ENCODE measurements around the gene KASH5. TPM values are rescaled to one million over a fixed set of nuclear protein-coding genes. Genes with fewer than 3 reads are reported as not detected.

The KASH5 gene
- total and polyA plus RNA-seq, 4 donors = 0.21 to 1.3 (median 0.35) TPM

DNA sequence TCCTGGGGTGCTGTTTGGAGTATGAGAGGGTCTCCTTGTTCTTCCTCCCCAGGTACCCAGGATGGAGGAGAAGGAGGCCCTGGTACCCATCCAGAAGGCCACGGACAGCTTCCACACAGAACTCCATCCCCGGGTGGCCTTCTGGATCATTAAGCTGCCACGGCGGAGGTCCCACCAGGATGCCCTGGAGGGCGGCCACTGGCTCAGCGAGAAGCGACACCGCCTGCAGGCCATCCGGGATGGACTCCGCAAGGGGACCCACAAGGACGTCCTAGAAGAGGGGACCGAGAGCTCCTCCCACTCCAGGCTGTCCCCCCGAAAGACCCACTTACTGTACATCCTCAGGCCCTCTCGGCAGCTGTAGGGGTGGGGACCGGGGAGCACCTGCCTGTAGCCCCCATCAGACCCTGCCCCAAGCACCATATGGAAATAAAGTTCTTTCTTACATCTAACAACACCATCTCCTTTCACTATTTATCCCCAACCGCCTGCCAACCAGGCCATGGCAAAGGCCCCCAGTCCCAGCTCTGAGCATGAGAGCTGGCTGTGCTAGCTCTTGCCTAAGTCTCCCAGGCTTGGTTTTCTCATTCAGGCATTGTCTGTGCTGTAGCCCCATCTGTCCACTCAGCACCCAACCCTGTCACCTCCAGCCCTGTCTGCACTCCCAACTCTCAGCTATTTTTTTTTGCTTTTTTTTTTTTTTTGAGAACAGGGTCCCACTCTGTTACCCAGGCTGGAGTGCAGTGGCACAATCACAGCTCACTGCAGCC, 13.2 kb upstream of the KASH5 start:
- Histone ChIP-seq H3K4me3 (ENCODE audit: low read depth, low read length) (no peak overlapping the region), H3K27me3 (ENCODE audit: control insufficient read depth, insufficient read depth, low read length) (no peaks in the 10 kb centered on the region), H3K27ac (ENCODE audit: low read depth, low read length) (no peak overlapping the region), H3K4me1 (ENCODE audit: control insufficient read depth, insufficient read depth, low read length) (no peaks in the 10 kb centered on the region), H3K36me3 (ENCODE audit: control insufficient read depth, insufficient read depth, low read length) (no peaks in the 10 kb centered on the region), H3K9me3 (ENCODE audit: control insufficient read depth, insufficient read depth, low read length) (peaks cover 2% of the 10 kb centered on the region)
- WGBS (ENCODE audit: insufficient coverage) = 87% methylated on average over 15 of the region's 16 CpGs
- DNase-seq (ENCODE audit: low read depth in 4 of 6, low spot score in 6 of 6) = no peak

DNA sequence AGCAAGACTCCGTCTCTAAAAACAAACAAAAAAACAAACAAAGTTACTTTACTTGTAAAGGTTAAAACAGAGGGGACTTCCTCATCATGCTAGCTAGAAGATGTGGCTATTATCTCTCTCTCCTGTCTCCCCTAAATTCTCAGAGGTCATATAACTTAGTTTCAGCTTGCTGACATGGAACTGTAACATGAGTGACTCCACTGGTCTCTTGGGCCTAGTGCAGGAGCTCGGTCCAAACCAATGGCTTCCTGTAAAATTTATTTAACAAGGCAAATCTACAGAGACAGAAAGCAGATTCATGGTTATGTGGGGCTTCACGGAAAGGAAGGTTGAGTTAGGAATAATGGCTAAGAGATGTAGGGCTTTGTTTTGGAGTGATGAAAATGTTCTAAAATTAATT, 9.5 kb upstream of the KASH5 start:
- no peaks in the 10 kb centered on the region for H3K9me3 ChIP-seq (ENCODE audit: control insufficient read depth, insufficient read depth, low read length)
- no peak overlapping the region for H3K27ac ChIP-seq (ENCODE audit: low read depth, low read length)
- no peak overlapping the region for H3K4me3 ChIP-seq (ENCODE audit: low read depth, low read length)
- no peak for DNase-seq (ENCODE audit: low read depth in 4 of 6, low spot score in 6 of 6)
- no peaks in the 10 kb centered on the region for H3K4me1 ChIP-seq (ENCODE audit: control insufficient read depth, insufficient read depth, low read length)
- 70% methylated on average over 2 of the region's 3 CpGs for WGBS (ENCODE audit: insufficient coverage)
- no peaks in the 10 kb centered on the region for H3K36me3 ChIP-seq (ENCODE audit: control insufficient read depth, insufficient read depth, low read length)
- no peaks in the 10 kb centered on the region for H3K27me3 ChIP-seq (ENCODE audit: control insufficient read depth, insufficient read depth, low read length)

DNA sequence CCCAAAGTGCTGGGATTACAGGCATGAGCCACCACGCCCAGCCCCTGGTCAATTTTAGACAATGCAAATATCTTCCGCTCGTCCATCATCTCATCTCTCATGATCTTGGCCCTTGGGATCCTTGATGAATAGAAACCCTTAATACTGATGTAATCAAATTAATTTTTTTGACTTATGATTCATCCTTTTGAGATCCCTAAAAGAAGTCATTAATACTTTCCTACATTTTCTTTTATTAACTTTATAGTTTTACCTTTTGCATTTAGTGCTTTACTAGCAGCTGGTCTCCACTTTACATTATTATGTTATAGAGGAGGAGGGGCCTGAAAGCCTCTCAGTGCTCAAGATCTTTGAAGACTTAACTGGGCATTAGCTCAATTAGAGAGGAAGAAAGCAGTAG, 7.7 kb upstream of the KASH5 start:
- WGBS (ENCODE audit: insufficient coverage) = 83% methylated on average over 1 of the region's 3 CpGs

DNA sequence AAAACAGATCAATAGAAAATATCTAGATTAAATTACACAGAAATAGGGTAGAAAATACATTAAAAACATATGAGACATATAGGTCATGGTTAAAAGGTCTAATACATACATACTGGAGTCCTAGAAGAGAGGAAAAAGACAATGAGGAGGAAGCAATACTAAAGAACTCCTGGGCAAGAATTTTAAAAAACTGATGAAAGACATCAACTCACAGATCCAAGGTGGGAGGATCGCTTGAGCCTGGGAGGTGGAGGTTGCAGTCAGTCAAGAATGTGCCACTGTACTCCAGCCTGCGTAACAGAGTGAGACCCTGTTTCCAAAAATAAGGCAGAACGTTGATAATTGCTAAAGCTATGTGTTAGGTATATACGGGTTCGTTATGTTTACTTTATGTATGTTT, 5.4 kb upstream of the KASH5 start:
- no peak for DNase-seq (ENCODE audit: low read depth in 4 of 6, low spot score in 6 of 6)
- H3K9me3 ChIP-seq (ENCODE audit: control insufficient read depth, insufficient read depth, low read length) = no peaks in the 10 kb centered on the region
- H3K27ac ChIP-seq (ENCODE audit: low read depth, low read length) = no peak overlapping the region
- 100% methylated on average over 1 of the region's 5 CpGs for WGBS (ENCODE audit: insufficient coverage)
- no peaks in the 10 kb centered on the region for H3K27me3 ChIP-seq (ENCODE audit: control insufficient read depth, insufficient read depth, low read length)
- no peak overlapping the region for H3K4me3 ChIP-seq (ENCODE audit: low read depth, low read length)
- no peaks in the 10 kb centered on the region for H3K4me1 ChIP-seq (ENCODE audit: control insufficient read depth, insufficient read depth, low read length)
- no peaks in the 10 kb centered on the region for H3K36me3 ChIP-seq (ENCODE audit: control insufficient read depth, insufficient read depth, low read length)

More for the DNA sequence above, 7.7 kb upstream of the KASH5 start:
- Histone ChIP-seq H3K27ac (ENCODE audit: low read depth, low read length) (no peak overlapping the region), H3K27me3 (ENCODE audit: control insufficient read depth, insufficient read depth, low read length) (no peaks in the 10 kb centered on the region), H3K4me1 (ENCODE audit: control insufficient read depth, insufficient read depth, low read length) (no peaks in the 10 kb centered on the region), H3K4me3 (ENCODE audit: low read depth, low read length) (no peak overlapping the region), H3K9me3 (ENCODE audit: control insufficient read depth, insufficient read depth, low read length) (no peaks in the 10 kb centered on the region), H3K36me3 (ENCODE audit: control insufficient read depth, insufficient read depth, low read length) (no peaks in the 10 kb centered on the region)
- no peak for DNase-seq (ENCODE audit: low read depth in 4 of 6, low spot score in 6 of 6)

DNA sequence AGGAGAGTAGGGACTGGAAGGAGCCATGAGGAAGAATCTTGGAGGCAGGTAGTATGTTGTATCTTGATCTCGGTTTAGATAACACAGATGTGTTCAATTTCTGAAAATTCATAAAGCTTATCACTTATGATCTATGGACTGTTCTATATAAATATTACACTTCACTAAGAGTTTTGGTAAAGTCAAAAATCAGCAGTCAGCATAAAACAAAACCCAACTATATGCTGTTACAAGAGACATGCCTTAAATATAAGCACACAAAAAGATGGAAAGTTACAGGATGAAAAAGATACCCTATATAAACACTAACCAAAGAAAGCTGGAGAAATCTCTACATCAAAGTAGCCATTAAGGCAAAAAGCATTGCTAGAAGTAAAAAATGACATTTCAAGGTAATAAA, 4.5 kb upstream of the KASH5 start:
- DNase-seq (ENCODE audit: low read depth in 4 of 6, low spot score in 6 of 6) = no peak
- WGBS (ENCODE audit: insufficient coverage) = no CpG with 5 or more reads among the region's 1 CpG

DNA sequence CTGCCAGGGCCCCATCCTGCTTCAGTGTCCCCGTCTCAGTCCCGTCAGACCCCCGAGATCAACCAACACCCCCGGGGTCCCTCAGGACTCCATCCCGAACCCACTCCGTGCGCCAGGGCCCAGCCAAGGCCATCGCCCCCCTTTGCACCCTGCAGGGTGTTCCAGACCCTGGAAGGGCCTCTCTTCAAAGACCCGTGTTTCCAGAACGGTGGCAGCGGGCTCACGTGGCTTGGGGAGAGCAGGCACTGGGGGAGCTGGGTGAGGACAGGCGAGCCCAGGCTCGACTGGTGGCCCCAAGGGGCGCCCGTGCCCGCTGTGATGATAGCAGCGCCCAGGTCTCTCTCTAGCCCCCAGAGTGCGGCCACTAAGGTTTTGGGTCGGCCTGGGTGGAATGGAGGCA, 1.4 kb downstream of the KASH5 start:
- Histone ChIP-seq H3K27ac (ENCODE audit: low read depth, low read length) (no peak overlapping the region), H3K4me3 (ENCODE audit: low read depth, low read length) (no peak overlapping the region), H3K27me3 (ENCODE audit: control insufficient read depth, insufficient read depth, low read length) (peaks cover 8% of the 10 kb centered on the region), H3K36me3 (ENCODE audit: control insufficient read depth, insufficient read depth, low read length) (no peaks in the 10 kb centered on the region), H3K9me3 (ENCODE audit: control insufficient read depth, insufficient read depth, low read length) (no peaks in the 10 kb centered on the region), H3K4me1 (ENCODE audit: control insufficient read depth, insufficient read depth, low read length) (peaks cover 4% of the 10 kb centered on the region)
- DNase-seq (ENCODE audit: low read depth in 4 of 6, low spot score in 6 of 6) = no peak
- WGBS (ENCODE audit: insufficient coverage) = 91% methylated on average over 20 of the region's 20 CpGs

More for the DNA sequence above, 4.5 kb upstream of the KASH5 start:
- Histone ChIP-seq H3K27ac (ENCODE audit: low read depth, low read length) (no peak overlapping the region), H3K4me3 (ENCODE audit: low read depth, low read length) (no peak overlapping the region), H3K27me3 (ENCODE audit: control insufficient read depth, insufficient read depth, low read length) (peaks cover 2% of the 10 kb centered on the region), H3K9me3 (ENCODE audit: control insufficient read depth, insufficient read depth, low read length) (no peaks in the 10 kb centered on the region), H3K36me3 (ENCODE audit: control insufficient read depth, insufficient read depth, low read length) (no peaks in the 10 kb centered on the region), H3K4me1 (ENCODE audit: control insufficient read depth, insufficient read depth, low read length) (peaks cover 4% of the 10 kb centered on the region)

DNA sequence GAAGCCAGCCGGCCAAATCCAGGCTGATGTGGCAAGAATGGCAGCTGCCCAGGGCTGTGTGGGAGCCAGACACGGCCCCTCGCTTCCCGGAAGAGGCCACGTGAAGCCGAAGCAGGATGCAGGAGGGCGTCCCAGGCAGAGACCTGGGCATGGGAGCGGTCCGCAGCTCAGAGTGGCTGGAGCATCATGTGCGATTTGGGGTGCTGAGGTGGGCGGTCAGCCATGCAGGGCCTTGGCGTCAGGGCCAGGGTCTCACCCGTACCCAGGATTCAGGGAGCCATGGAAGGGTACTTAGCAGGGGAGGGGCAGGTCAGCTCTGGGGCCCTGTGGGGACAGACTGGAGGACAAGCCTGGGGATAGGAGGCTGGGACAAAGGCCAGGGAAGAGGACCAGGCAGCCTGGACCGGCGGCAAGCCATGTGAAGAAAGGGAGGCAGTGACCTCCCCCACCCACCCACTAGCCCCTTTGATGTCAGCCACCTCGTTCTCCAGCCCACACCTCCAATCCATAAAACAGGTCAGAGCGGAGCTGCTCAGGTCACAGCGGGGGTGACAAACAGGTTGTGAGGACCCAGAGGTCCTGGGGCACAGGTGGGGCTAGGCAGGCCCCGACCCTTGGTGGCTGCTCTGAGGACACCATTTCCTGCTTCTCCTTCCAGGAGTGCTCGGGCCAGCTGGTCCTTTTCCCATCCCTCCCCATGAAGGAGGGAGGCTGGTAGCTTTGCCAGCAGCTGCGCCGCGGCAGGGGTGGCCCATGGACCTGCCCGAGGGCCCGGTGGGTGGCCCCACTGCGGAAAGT, 2.3 kb downstream of the KASH5 start:
- Histone ChIP-seq H3K4me1 (ENCODE audit: control insufficient read depth, insufficient read depth, low read length) (peaks cover 4% of the 10 kb centered on the region), H3K4me3 (ENCODE audit: low read depth, low read length) (no peak overlapping the region), H3K9me3 (ENCODE audit: control insufficient read depth, insufficient read depth, low read length) (no peaks in the 10 kb centered on the region), H3K27ac (ENCODE audit: low read depth, low read length) (no peak overlapping the region), H3K27me3 (ENCODE audit: control insufficient read depth, insufficient read depth, low read length) (peaks cover 13% of the 10 kb centered on the region), H3K36me3 (ENCODE audit: control insufficient read depth, insufficient read depth, low read length) (no peaks in the 10 kb centered on the region)
- no peak for DNase-seq (ENCODE audit: low read depth in 4 of 6, low spot score in 6 of 6)
- WGBS (ENCODE audit: insufficient coverage) = 73% methylated on average over 20 of the region's 26 CpGs

DNA sequence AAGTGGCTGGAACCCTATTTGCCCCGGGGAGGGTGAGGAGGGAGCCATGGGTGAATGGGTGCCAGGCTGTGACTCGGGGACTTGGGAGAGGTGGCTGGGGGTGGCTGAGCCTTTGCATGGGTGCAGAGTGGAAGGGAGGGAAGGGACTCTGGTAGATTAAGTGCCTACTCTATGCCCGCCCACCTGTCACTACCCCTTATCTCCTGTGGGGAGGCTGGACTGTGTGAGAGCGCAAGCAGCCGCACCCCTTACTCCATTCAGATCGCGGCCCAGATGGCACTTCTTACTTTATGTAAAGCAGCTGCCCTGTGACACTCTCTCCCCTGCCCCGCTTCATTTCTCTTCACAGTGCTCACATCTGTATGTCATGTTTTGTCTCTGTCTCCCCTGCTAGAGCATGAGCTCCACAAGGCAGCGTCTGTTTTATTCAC, 2.9 kb downstream of the KASH5 start:
- H3K4me1 ChIP-seq (ENCODE audit: control insufficient read depth, insufficient read depth, low read length) = peaks cover 4% of the 10 kb centered on the region
- 67% methylated on average over 7 of the region's 9 CpGs for WGBS (ENCODE audit: insufficient coverage)
- DNase-seq (ENCODE audit: low read depth in 4 of 6, low spot score in 6 of 6) = peak in 1 of 6 donors; percentile 1
- H3K27ac ChIP-seq (ENCODE audit: low read depth, low read length) = no peak overlapping the region
- H3K9me3 ChIP-seq (ENCODE audit: control insufficient read depth, insufficient read depth, low read length) = no peaks in the 10 kb centered on the region
- peaks cover 13% of the 10 kb centered on the region for H3K27me3 ChIP-seq (ENCODE audit: control insufficient read depth, insufficient read depth, low read length)
- H3K36me3 ChIP-seq (ENCODE audit: control insufficient read depth, insufficient read depth, low read length) = no peaks in the 10 kb centered on the region
- no peak overlapping the region for H3K4me3 ChIP-seq (ENCODE audit: low read depth, low read length)

DNA sequence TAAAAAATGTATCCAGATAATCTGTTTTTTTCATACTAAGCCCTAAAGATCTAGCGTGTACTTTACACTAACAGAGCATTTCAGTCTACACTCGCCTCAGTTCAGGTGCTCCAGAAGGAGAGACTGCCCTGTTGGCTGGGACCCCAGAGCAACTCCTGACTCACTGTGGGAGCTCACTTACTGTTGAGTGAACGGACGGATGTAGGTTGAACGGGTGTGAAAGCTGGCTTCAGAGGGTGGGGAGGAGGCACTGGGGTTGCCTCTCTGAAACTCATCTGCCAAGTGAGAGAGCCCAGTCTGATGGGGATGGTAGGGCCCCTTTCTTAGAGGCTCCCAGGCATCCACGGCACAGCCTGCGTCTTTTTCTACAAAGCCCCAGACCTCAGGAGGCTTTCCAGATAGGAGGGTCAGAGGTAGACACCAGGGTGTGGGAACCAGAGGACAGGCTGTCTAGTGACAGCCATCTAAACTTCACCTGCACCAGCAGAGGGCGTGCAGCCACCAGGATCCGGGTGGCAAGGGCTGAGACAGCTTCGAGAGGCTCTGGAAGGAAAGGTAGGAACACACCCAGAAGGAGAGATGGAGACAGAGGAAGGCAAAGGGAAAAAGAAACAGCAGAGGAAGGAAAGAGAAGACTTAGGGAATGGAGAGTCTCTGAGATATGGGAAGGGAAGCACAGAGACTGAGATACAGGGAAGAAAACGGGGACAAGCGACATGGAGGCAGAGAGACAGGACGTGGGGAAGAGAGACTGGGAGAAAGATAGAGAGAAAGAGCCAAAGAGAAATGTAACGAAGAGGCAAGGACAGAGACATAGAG, 3.7 kb downstream of the KASH5 start:
- peak; percentile 21 to 94 (median 63) for DNase-seq (ENCODE audit: low read depth in 4 of 6, low spot score in 6 of 6)
- peaks cover 13% of the 10 kb centered on the region for H3K27me3 ChIP-seq (ENCODE audit: control insufficient read depth, insufficient read depth, low read length)
- 33% methylated on average over 14 of the region's 14 CpGs for whole genome bisulfite sequencing (ENCODE audit: insufficient coverage)
- H3K4me3 ChIP-seq (ENCODE audit: low read depth, low read length) = no peak overlapping the region
- H3K27ac ChIP-seq (ENCODE audit: low read depth, low read length) = no peak overlapping the region
- H3K36me3 ChIP-seq (ENCODE audit: control insufficient read depth, insufficient read depth, low read length) = no peaks in the 10 kb centered on the region
- peaks cover 4% of the 10 kb centered on the region for H3K4me1 ChIP-seq (ENCODE audit: control insufficient read depth, insufficient read depth, low read length)
- H3K9me3 ChIP-seq (ENCODE audit: control insufficient read depth, insufficient read depth, low read length) = no peaks in the 10 kb centered on the region
